OCI-LY7 (cell line): ENCODE measurements around the gene PSMB10.

Experiments used
- EZH2phosphoT487 ChIP-seq: fragments of 200-600 bp; sonication (generic); IDR thresholded peaks from 2 replicates; pipeline ENCODE4 v1.6.1; 2018; ENCODE audit warnings: low read depth, borderline replicate concordance, mild to moderate bottlenecking, mixed run types, antibody characterized with exemption, low read length, moderate library complexity, mixed read lengths
- TF ChIP-seq, protein P1 (sequence below): fragments of 200-600 bp; sonication (generic); conservative IDR thresholded peaks from 2 replicates; pipeline ENCODE4 v1.5.1; 2014; ENCODE audit warnings: mild to moderate bottlenecking, antibody characterized with exemption, low read length, moderate library complexity, mixed read lengths

DNA sequence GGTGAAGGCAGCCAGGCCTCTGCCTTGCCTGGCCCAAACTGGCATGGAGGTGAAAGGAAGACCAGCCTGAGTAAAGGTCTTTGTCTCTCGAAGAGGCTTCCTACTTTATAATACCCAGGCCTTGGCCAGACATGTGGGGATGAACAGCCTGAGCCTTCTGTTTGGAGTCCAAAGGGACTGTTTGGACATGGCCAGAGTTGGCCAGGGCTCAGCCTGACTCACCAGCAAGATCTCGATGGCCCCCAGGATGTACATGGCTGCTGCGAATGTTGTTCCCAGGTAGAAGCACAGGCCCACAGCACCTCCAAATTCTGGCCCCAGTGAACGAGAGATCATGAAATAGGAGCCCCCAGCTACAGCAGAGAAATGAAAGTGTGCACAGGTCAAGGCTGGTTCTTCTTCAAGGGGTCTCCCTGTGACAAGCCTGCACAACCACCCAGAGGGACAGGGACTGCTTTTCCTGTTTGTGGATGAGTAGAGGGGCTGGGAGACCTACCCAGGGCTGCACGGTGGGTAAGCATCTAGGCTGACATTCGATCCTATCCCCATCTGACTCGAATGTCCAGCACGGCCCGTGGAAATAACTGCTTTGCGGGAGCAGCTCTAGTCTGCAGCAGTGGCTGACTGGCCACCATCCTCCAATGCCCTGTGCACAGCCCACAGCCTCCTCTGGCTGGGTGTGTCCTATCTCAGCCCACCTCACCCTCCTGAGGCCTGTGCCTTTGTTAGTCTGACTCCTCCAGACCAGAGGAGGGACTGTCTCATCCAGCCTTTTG, 18.0 kb upstream of the PSMB10 start:
- TF ChIP-seq, protein P1, sequence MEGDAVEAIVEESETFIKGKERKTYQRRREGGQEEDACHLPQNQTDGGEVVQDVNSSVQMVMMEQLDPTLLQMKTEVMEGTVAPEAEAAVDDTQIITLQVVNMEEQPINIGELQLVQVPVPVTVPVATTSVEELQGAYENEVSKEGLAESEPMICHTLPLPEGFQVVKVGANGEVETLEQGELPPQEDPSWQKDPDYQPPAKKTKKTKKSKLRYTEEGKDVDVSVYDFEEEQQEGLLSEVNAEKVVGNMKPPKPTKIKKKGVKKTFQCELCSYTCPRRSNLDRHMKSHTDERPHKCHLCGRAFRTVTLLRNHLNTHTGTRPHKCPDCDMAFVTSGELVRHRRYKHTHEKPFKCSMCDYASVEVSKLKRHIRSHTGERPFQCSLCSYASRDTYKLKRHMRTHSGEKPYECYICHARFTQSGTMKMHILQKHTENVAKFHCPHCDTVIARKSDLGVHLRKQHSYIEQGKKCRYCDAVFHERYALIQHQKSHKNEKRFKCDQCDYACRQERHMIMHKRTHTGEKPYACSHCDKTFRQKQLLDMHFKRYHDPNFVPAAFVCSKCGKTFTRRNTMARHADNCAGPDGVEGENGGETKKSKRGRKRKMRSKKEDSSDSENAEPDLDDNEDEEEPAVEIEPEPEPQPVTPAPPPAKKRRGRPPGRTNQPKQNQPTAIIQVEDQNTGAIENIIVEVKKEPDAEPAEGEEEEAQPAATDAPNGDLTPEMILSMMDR = no peak
- TF ChIP-seq EZH2phosphoT487 = no peak
